Parathyroid adenoma (tissue), 2 donors: ENCODE data around the gene C20orf173.

Experiments used
- H2AFZ ChIP-seq: fragments of 300-600 bp; sonication (generic); one replicate; pipeline ENCODE4 v1.7.0; 2017; ENCODE audit warnings: antibody characterized with exemption, mild to moderate bottlenecking
- H3K27ac ChIP-seq: fragments of 300-600 bp; sonication (generic); one replicate; pipeline ENCODE4 v1.7.0; 2017
- H3K27me3 ChIP-seq: fragments of 300-600 bp; sonication (generic); one replicate; pipeline ENCODE4 v1.7.0; 2017; ENCODE audit warnings: low read length; ENCODE audit not compliant: control insufficient read depth, insufficient read depth
- H3K36me3 ChIP-seq: fragments of 300-600 bp; sonication (generic); one replicate; pipeline ENCODE4 v1.7.0; 2017; ENCODE audit warnings: low read length; ENCODE audit not compliant: control insufficient read depth, insufficient read depth
- H3K4me1 ChIP-seq: fragments of 300-600 bp; sonication (generic); one replicate; pipeline ENCODE4 v1.7.0; 2017; ENCODE audit warnings: control low read depth
- H3K4me2 ChIP-seq: fragments of 300-600 bp; sonication (generic); one replicate; pipeline ENCODE4 v1.7.0; 2017; ENCODE audit warnings: low read length
- H3K4me3 ChIP-seq: fragments of 300-600 bp; sonication (generic); one replicate; pipeline ENCODE4 v1.7.0; 2017; ENCODE audit warnings: low read depth, low read length
- H3K79me2 ChIP-seq: fragments of 300-600 bp; sonication (generic); one replicate; pipeline ENCODE4 v1.7.0; 2017; ENCODE audit warnings: control low read depth
- H3K9ac ChIP-seq: fragments of 300-600 bp; sonication (generic); one replicate; pipeline ENCODE4 v1.7.0; 2017; ENCODE audit warnings: mild to moderate bottlenecking
- H3K9me3 ChIP-seq: fragments of 300-600 bp; sonication (generic); one replicate; pipeline ENCODE4 v1.7.0; 2017; ENCODE audit warnings: low read length; ENCODE audit not compliant: control insufficient read depth
- TF ChIP-seq, protein P1 (sequence below): fragments of 300-600 bp; sonication (generic); IDR thresholded peaks from one replicate; pipeline ENCODE4 v1.7.0; 2017; ENCODE audit warnings: antibody characterized with exemption, mild to moderate bottlenecking
- donor health status: primary hyperparathyroidism.

Gene C20orf173

DNA sequence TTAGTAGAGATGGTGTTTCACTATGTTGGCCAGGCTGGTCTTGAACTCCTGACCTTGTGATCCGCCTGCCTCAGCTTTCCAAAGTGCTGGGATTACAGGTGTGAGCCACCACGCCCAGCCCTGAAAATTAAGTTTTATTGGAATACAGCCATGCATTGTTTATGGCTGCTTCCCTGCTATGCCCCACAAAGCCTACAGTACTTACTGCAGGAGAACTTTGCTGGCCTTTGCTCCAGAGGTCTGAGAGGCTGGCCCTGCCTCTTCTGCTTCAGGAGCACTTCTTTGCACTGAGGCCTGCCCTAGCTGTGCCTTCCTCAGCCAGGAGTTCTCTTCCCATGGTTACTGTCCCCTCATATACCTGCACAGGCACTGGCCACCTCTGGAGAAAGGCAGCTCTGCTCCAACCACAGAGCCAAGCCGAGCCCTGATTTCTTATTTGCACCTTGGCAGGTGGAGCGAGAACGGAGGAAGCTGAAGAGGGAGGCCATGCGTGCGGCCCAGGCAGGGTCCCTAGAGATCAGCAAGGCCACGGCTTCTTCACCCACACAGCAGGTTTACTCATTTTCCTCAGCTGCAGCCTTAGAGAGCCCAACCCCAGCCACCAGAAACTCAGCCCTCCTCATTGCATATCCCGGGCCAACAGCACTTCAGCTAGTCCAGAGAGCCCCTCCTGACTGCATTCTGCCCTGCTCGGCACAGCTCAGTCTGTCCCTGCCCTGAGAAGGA is 20.8 kb downstream of the C20orf173 start:
- Histone ChIP-seq H3K4me2 (no peak overlapping the region), H2AFZ (no peak overlapping the region), H3K36me3 (no peaks in the 10 kb centered on the region), H3K27me3 (no peaks in the 10 kb centered on the region), H3K4me1 (no peaks in the 10 kb centered on the region), H3K9ac (no peak overlapping the region), H3K9me3 (no peaks in the 10 kb centered on the region), H3K27ac (no peak overlapping the region), H3K4me3 (no peak overlapping the region), H3K79me2 (no peaks in the 10 kb centered on the region)
- TF ChIP-seq, protein P1, sequence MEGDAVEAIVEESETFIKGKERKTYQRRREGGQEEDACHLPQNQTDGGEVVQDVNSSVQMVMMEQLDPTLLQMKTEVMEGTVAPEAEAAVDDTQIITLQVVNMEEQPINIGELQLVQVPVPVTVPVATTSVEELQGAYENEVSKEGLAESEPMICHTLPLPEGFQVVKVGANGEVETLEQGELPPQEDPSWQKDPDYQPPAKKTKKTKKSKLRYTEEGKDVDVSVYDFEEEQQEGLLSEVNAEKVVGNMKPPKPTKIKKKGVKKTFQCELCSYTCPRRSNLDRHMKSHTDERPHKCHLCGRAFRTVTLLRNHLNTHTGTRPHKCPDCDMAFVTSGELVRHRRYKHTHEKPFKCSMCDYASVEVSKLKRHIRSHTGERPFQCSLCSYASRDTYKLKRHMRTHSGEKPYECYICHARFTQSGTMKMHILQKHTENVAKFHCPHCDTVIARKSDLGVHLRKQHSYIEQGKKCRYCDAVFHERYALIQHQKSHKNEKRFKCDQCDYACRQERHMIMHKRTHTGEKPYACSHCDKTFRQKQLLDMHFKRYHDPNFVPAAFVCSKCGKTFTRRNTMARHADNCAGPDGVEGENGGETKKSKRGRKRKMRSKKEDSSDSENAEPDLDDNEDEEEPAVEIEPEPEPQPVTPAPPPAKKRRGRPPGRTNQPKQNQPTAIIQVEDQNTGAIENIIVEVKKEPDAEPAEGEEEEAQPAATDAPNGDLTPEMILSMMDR = no peak

DNA sequence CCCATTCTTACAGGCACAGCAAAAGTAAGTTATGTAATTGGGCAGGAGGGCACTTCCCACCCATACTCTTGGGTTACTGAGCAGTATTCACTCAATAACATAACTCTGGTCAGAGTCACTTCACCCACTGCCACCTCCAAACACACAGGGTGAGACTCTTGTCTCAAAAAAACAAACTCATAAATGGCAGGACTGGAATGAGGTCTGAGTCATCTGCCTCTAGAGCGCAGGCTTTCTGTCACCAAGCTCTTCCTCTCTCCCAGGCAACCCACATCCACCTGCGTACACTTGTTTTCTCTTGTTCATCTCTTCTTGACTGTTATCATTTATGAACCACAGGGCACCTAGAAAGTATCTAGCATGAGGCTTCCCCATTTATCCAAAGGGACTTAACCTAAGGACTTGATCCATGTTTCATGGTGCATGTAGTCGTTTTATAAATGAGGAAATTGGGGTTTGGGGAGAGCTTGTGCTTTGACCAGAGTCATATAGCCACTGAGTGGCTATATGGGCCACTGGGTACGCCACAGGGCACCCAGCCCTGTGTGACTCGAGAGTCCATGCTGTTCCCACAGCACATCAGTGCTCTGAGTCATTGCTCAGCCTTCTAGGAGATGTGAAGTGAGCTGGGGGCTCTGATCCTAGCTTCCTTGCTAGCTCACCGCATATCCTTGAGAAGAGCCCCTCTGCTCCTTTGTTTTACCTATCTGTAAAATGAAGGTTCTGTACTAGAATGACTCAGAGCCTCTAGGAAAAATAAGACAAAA is 22.4 kb downstream of the C20orf173 start:
- Histone ChIP-seq H3K4me2 (no peak overlapping the region), H3K79me2 (no peaks in the 10 kb centered on the region), H3K9me3 (no peaks in the 10 kb centered on the region), H3K36me3 (no peaks in the 10 kb centered on the region), H3K9ac (no peak overlapping the region), H3K27me3 (no peaks in the 10 kb centered on the region), H3K4me3 (no peak overlapping the region), H3K4me1 (no peaks in the 10 kb centered on the region), H3K27ac (no peak overlapping the region), H2AFZ (no peak overlapping the region)
- TF ChIP-seq, protein P1 = no peak

DNA sequence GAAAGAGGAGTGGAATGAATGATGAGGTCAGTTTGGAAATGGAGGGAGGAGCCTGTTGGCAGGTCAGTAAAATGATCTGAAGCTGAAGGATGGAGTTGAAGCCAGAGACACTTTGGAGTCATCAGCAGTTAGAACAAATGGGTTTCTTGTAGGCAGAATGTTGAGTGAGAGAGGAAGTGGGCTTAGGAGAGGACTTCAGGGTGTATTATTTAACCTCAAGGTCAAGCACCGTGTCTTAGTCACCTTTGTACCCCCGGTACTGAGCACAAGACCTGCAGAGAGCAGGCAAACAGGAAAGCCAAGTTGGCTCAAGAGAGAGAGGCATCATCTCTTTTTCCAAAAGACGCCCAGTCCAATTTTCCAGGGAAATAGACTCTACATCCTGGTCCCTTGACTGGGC is 23.3 kb downstream of the C20orf173 start:
- H3K9ac ChIP-seq = no peak overlapping the region
- H3K27me3 ChIP-seq = no peaks in the 10 kb centered on the region
- H2AFZ ChIP-seq = no peak overlapping the region
- no peaks in the 10 kb centered on the region for H3K9me3 ChIP-seq
- TF ChIP-seq, protein P1 = no peak
- no peak overlapping the region for H3K4me2 ChIP-seq
- H3K79me2 ChIP-seq = no peaks in the 10 kb centered on the region
- no peaks in the 10 kb centered on the region for H3K4me1 ChIP-seq
- no peak overlapping the region for H3K27ac ChIP-seq
- no peak overlapping the region for H3K4me3 ChIP-seq
- no peaks in the 10 kb centered on the region for H3K36me3 ChIP-seq

DNA sequence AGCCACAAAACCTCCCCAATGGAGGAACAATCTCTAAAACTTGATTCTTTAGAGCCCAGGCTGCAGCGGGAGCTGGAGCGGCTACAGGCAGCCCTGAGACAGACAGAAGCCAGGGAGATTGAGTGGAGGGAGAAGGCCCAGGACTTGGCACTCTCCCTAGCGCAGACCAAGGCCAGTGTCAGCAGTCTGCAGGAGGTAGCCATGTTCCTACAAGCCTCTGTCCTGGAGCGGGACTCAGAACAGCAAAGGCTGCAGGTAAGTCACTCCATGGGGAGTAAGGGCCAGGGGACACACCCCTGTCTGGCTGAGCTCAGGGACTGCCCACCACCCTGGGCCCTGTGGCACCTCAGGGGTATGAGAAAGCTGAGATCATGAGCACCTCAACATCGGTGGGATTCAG is 24.7 kb downstream of the C20orf173 start:
- no peaks in the 10 kb centered on the region for H3K79me2 ChIP-seq
- no peaks in the 10 kb centered on the region for H3K9me3 ChIP-seq
- H3K4me1 ChIP-seq = no peaks in the 10 kb centered on the region
- no peaks in the 10 kb centered on the region for H3K27me3 ChIP-seq
- no peak overlapping the region for H2AFZ ChIP-seq
- H3K9ac ChIP-seq = no peak overlapping the region
- no peak overlapping the region for H3K4me3 ChIP-seq
- TF ChIP-seq, protein P1 = no peak
- H3K4me2 ChIP-seq = no peak overlapping the region
- no peaks in the 10 kb centered on the region for H3K36me3 ChIP-seq
- H3K27ac ChIP-seq = no peak overlapping the region
